A172 (cell line): ENCODE measurements around the gene ADRM1. TPM values are rescaled to one million over a fixed set of nuclear protein-coding genes. Genes with fewer than 3 reads are reported as not detected.

Source experiments
- DNase-seq: peaks from one replicate; pipeline ENCODE4 v3.0.0-alpha.2; 2015; ENCODE audit warnings: low spot score
- total RNA-seq: library from RNA; depleted of rRNA; stranded (reverse); fragments of >200 nt; shearing (Covaris generic); gene quantifications from 2 replicates; pipeline ENCODE4 v1.2.3, GENCODE V29; 2014

ADRM1 gene
- total RNA-seq, 1 experiment from 2014 or later = 402 TPM

- no peak for DNase-seq
These were observed 4.1 kb upstream of the ADRM1 start for GRCh38 chr20:62298577-62299249.

GRCh38 chr20:62299666-62300236 lies 3.0 kb upstream of the ADRM1 start:
- DNase-seq = no peak

- DNase-seq = no peak
These were observed 2.5 kb upstream of the ADRM1 start for GRCh38 chr20:62300319-62300718.

- DNase-seq = no peak
These were observed 1.6 kb upstream of the ADRM1 start for GRCh38 chr20:62301111-62301668.

- DNase-seq = peak; percentile 87
These were observed 940 bp upstream of the ADRM1 start for GRCh38 chr20:62301773-62302340.

GRCh38 chr20:62303062-62303339 lies 204 bp downstream of the ADRM1 start:
- DNase-seq = no peak

- DNase-seq = peak; percentile 35
These were observed 786 bp downstream of the ADRM1 start for GRCh38 chr20:62303340-62304226.

GRCh38 chr20:62304331-62305148 lies 1.7 kb downstream of the ADRM1 start:
- no peak for DNase-seq

GRCh38 chr20:62305149-62305764 lies 2.5 kb downstream of the ADRM1 start:
- DNase-seq = no peak

- DNase-seq = peak; percentile 59
These were observed 3.1 kb downstream of the ADRM1 start for GRCh38 chr20:62305765-62306413.

- DNase-seq = no peak
These were observed 3.8 kb downstream of the ADRM1 start for GRCh38 chr20:62306414-62307187.

GRCh38 chr20:62307226-62308101 lies 4.7 kb downstream of the ADRM1 start:
- no peak for DNase-seq

- no peak for DNase-seq
These were observed 5.5 kb downstream of the ADRM1 start for GRCh38 chr20:62308102-62308822.

- DNase-seq = no peak
These were observed 6.6 kb downstream of the ADRM1 start for GRCh38 chr20:62309198-62309944.

- no peak for DNase-seq
These were observed 7.4 kb downstream of the ADRM1 start for GRCh38 chr20:62309947-62310756.

GRCh38 chr20:62310757-62311121 lies 7.9 kb downstream of the ADRM1 start:
- peak; percentile 32 for DNase-seq
